Endothelial cell of umbilical vein (primary cell): Measurements from ENCODE around the gene ADAMTS14. TPM values are rescaled to one million over a fixed set of nuclear protein-coding genes. Genes with fewer than 3 reads are reported as not detected.

ENCODE experiments used
- BruUV-seq: library from RNA; stranded (reverse); fragments of 400-500 nt; replicated peaks from 2 replicates; lab custom pipeline; 2021; lab: Mats Ljungman, UMichigan
- CTCF ChIA-PET: fragments of 300-600, 350-600 bp; sonication (Branson Sonifier 250); formaldehyde crosslinking; loops from one replicate; lab custom pipeline; 2021; ENCODE audit warnings: antibody characterized with exemption, inconsistent platforms; lab: Charles Lee
- POLR2A ChIA-PET: fragments of 300-600, 350-600 bp; sonication (Branson Sonifier 250); formaldehyde crosslinking; loops from one replicate; lab custom pipeline; 2021; ENCODE audit warnings: antibody characterized with exemption, inconsistent platforms; lab: Charles Lee
- DNase-seq: peaks from one replicate; pipeline ENCODE4 v3.0.0-alpha.2; 2011; ENCODE audit warnings: low read depth, low spot score
- FAIRE-seq: peaks from 2 replicates; lab custom pipeline; 2011; peaks lifted over from hg19 to GRCh38; lab: Jason Lieb, UNC
- H2AFZ ChIP-seq: 2 replicates; pipeline ENCODE4 v1.6.0; 2012; ENCODE audit warnings: low read depth, low read length, control low read depth, inconsistent platforms
- H3K27ac ChIP-seq: 2 replicates; pipeline ENCODE4 v1.5.1; 2011; ENCODE audit warnings: low read depth, mild to moderate bottlenecking, control low read depth, low read length, moderate library complexity; ENCODE audit not compliant: insufficient read depth
- H3K27me3 ChIP-seq, 2 experiments: 2 replicates each; pipeline versions ENCODE4 v1.6.0 to v1.6.1; 2011; ENCODE audit warnings: low read length in 2 of 2, mixed read lengths in 1 of 2; ENCODE audit not compliant: control insufficient read depth in 2 of 2, insufficient read depth in 2 of 2
- H3K36me3 ChIP-seq, 2 experiments: 2 replicates in 1 of 2; 3 replicates in 1 of 2; pipeline ENCODE4 v1.5.1; 2011; ENCODE audit warnings: low read length in 2 of 2, mild to moderate bottlenecking in 1 of 2, moderate library complexity in 1 of 2; ENCODE audit not compliant: control insufficient read depth in 2 of 2, insufficient read depth in 2 of 2; ENCODE audit errors: extremely low read depth in 1 of 2
- H3K4me1 ChIP-seq: 3 replicates; pipeline ENCODE4 v1.5.1; 2011; ENCODE audit warnings: mild to moderate bottlenecking, low read length; ENCODE audit not compliant: control insufficient read depth, insufficient read depth; ENCODE audit errors: extremely low read depth
- H3K4me2 ChIP-seq: 2 replicates; pipeline ENCODE4 v1.6.1; 2011; ENCODE audit warnings: low read length, control low read depth, mixed read lengths; ENCODE audit not compliant: insufficient read depth
- H3K4me3 ChIP-seq, 3 experiments: fragments of 200-600 bp in 1 of 3; sonication (generic), shearing (Covaris generic) in 1 of 3; replicated peaks in 1 of 3; 2 replicates each; pipeline ENCODE4 v1.5.1; 2011 to 2016; ENCODE audit warnings: control low read depth in 3 of 3, low read length in 3 of 3, mild to moderate bottlenecking in 2 of 3, inconsistent platforms in 1 of 3, low read depth in 1 of 3, moderate library complexity in 1 of 3; ENCODE audit not compliant: insufficient read depth in 1 of 3
- H3K79me2 ChIP-seq: 2 replicates; pipeline ENCODE4 v1.6.0; 2012; ENCODE audit warnings: low read length, inconsistent platforms; ENCODE audit not compliant: control insufficient read depth, insufficient read depth
- H3K9ac ChIP-seq: replicated peaks from 2 replicates; pipeline ENCODE3; 2011; ENCODE audit warnings: low read length, control low read depth; ENCODE audit not compliant: insufficient read depth; ENCODE audit errors: extremely low read depth
- H3K9me1 ChIP-seq: replicated peaks from 3 replicates; pipeline ENCODE4 v1.6.0; 2011; ENCODE audit warnings: mild to moderate bottlenecking, low read length; ENCODE audit not compliant: control insufficient read depth, insufficient read depth; ENCODE audit errors: extremely low read depth
- H3K9me3 ChIP-seq: replicated peaks from 2 replicates; pipeline ENCODE4 v1.5.1; 2012; ENCODE audit warnings: low read length, inconsistent platforms; ENCODE audit not compliant: control insufficient read depth, insufficient read depth
- H4K20me1 ChIP-seq: replicated peaks from 2 replicates; pipeline ENCODE3; 2011; ENCODE audit warnings: mild to moderate bottlenecking, low read length; ENCODE audit not compliant: control insufficient read depth, insufficient read depth; ENCODE audit errors: extremely low read depth
- CTCF ChIP-seq, 2 donors: IDR thresholded peaks; 1 replicate in 1 of 2; 2 replicates in 1 of 2; pipeline ENCODE4 v1.5.1; 2011; ENCODE audit warnings: low read length in 2 of 2, mild to moderate bottlenecking in 2 of 2, moderate library complexity in 2 of 2, control low read depth in 1 of 2, inconsistent platforms in 1 of 2, low read depth in 1 of 2; ENCODE audit not compliant: insufficient read depth in 1 of 2; ENCODE audit errors: extremely low read depth in 1 of 2
- EZH2 ChIP-seq: IDR thresholded peaks from 2 replicates; pipeline ENCODE4 v1.6.1; 2012; ENCODE audit warnings: borderline replicate concordance, low read depth, mild to moderate bottlenecking, moderate library complexity, low read length, inconsistent platforms; ENCODE audit not compliant: severe bottlenecking
- FOS ChIP-seq: IDR thresholded peaks from 2 replicates; pipeline ENCODE4 v1.6.1; 2011; ENCODE audit warnings: mild to moderate bottlenecking, low read length, moderate library complexity, borderline replicate concordance; ENCODE audit not compliant: insufficient read depth
- GATA2 ChIP-seq: IDR thresholded peaks from 2 replicates; pipeline ENCODE4 v1.7.0; 2011; ENCODE audit warnings: low read depth, mild to moderate bottlenecking, moderate library complexity, mixed read lengths, low read length; ENCODE audit not compliant: insufficient read length, insufficient read depth
- JUN ChIP-seq: IDR thresholded peaks from 2 replicates; pipeline ENCODE4 v1.6.1; 2011; ENCODE audit warnings: borderline replicate concordance, low read depth; ENCODE audit not compliant: insufficient read length, insufficient read depth
- MAX ChIP-seq: IDR thresholded peaks from 2 replicates; pipeline ENCODE4 v1.6.1; 2011; ENCODE audit not compliant: insufficient read depth, insufficient read length
- MYC ChIP-seq: IDR thresholded peaks from one replicate; pipeline ENCODE4 v1.6.1; 2011; ENCODE audit warnings: mild to moderate bottlenecking, low read depth, low read length
- POLR2A ChIP-seq: IDR thresholded peaks from 2 replicates; pipeline ENCODE4 v1.6.1; 2012; ENCODE audit warnings: low read depth, mild to moderate bottlenecking, control low read depth, low read length
- POLR2AphosphoS5 ChIP-seq: IDR thresholded peaks from 2 replicates; pipeline ENCODE4 v1.6.1; 2012; ENCODE audit warnings: low read depth, mild to moderate bottlenecking, control low read depth, low read length, moderate library complexity; ENCODE audit not compliant: insufficient read depth
- dilution Hi-C: fragments of 300-500 bp; cut with MboI; formaldehyde crosslinking; loops from one replicate; pipeline ENCODE4 v1.15.0; 2019; ENCODE audit warnings: low sequenced_read_pairs; ENCODE audit not compliant: extremely low pct_ligation_motif_present
- intact Hi-C: fragments of 100-400 bp; cut with micrococcal nuclease; formaldehyde crosslinking; loops from one replicate; pipeline ENCODE4 v1.10.0; 2022
- polyA plus RNA-seq, 4 experiments: library from polyadenylated mRNA; depleted of rRNA in 3 of 4; stranded (reverse) in 3 of 4; unstranded in 1 of 4; fragments of >200 nt; gene quantifications; 2 replicates each; pipeline versions ENCODE4 v1.2.1 to v1.2.3, GENCODE V29; 2011 to 2012; ENCODE audit warnings: missing spikeins in 1 of 4
- total RNA-seq: library from RNA; stranded (reverse); gene quantifications from 2 replicates; pipeline ENCODE4 v1.2.3, GENCODE V29; 2021

The ADAMTS14 gene
- total and polyA plus RNA-seq, 2 donors (not counting 3 experiments of a cell fraction or from before 2014, with no cell fraction given): not detected

GRCh38 chr10:70751991-70752390 lies 79.7 kb downstream of the ADAMTS14 start:
- H3K4me1 ChIP-seq: no peaks in the 10 kb centered on the region
- no peak overlapping the region for H3K4me2 ChIP-seq
- POLR2A ChIA-PET: no interaction called here
- no peak for TF ChIP-seq CTCF (IDR thresholded peaks at IDR 0.05; ENCODE audit: extremely low read depth in 1 of 2, insufficient read depth in 1 of 2, low read depth in 1 of 2, low read length in 2 of 2)
- no peaks in the 10 kb centered on the region for H3K9me1 ChIP-seq
- no peak overlapping the region for H3K9ac ChIP-seq
- CTCF ChIA-PET: no interaction called here
- no peaks in the 10 kb centered on the region for H3K9me3 ChIP-seq
- H2AFZ ChIP-seq: no peak overlapping the region
- no peak for DNase-seq
- no peaks in the 10 kb centered on the region for H4K20me1 ChIP-seq
- H3K27me3 ChIP-seq: peaks cover 0 to 4% of the 10 kb centered on the region in 2 experiments
- H3K27ac ChIP-seq: no peak overlapping the region
- dilution Hi-C loops (no loop called here), intact Hi-C loops (no loop called here)
- no peaks in the 10 kb centered on the region for H3K36me3 ChIP-seq
- FAIRE-seq: no peak
- H3K79me2 ChIP-seq: no peaks in the 10 kb centered on the region
- no TSS peak for BruUV-seq
- no peak overlapping the region for H3K4me3 ChIP-seq

GRCh38 chr10:70752571-70752970 lies 80.3 kb downstream of the ADAMTS14 start:
- Histone ChIP-seq H3K4me3 (no peak overlapping the region), H3K9me1 (no peaks in the 10 kb centered on the region), H3K9ac (no peak overlapping the region), H3K27me3 (peaks cover 0 to 4% of the 10 kb centered on the region in 2 experiments), H4K20me1 (no peaks in the 10 kb centered on the region), H2AFZ (no peak overlapping the region), H3K27ac (no peak overlapping the region), H3K4me1 (no peaks in the 10 kb centered on the region), H3K36me3 (no peaks in the 10 kb centered on the region), H3K4me2 (no peak overlapping the region), H3K79me2 (no peaks in the 10 kb centered on the region), H3K9me3 (no peaks in the 10 kb centered on the region)
- intact Hi-C loops: no loop called here
- TF ChIP-seq POLR2AphosphoS5 (no peak), MAX (no peak), POLR2A (no peak), EZH2 (no peak), GATA2 (no peak), CTCF (IDR thresholded peaks at IDR 0.05; ENCODE audit: extremely low read depth in 1 of 2, insufficient read depth in 1 of 2, low read depth in 1 of 2, low read length in 2 of 2) (no peak), FOS (no peak), MYC (no peak), JUN (no peak)
- ChIA-PET CTCF (interaction anchor here (3.1 kb wide), 1 partner anchor 201 kb away, joined by 8 read pairs; no protein-coding TSS in a partner anchor), POLR2A (no interaction called here)
- dilution Hi-C loops: no loop called here
- BruUV-seq: no TSS peak
- DNase-seq (no peak), FAIRE-seq (no peak)
